ENCODE results near the gene CHST12. TPM values are rescaled to one million over a fixed set of nuclear protein-coding genes. Genes with fewer than 3 reads are reported as not detected.

The CHST12 gene
- total and polyA plus RNA-seq, 3 experiments from 2014 or later = 7.7 to 63.0 (median 8.3) TPM

GRCh38 chr7:2497500-2498336 is 94.3 kb downstream of the CHST12 start:
- DNase-seq = no peak
- Mint-ChIP-seq H3K4me1 (no peaks in the 10 kb centered on the region), H3K27me3 (peaks cover 3 to 10% of the 10 kb centered on the region in 2 donors), H3K9me3 (no peaks in the 10 kb centered on the region), H3K27ac (no peak overlapping the region), H3K36me3 (no peaks in the 10 kb centered on the region), H3K4me3 (no peak overlapping the region)
- peaks cover 4% of the 10 kb centered on the region for H3K27me3 ChIP-seq (ENCODE audit: insufficient read depth, low read length, poor library complexity, severe bottlenecking)
- ChIA-PET CTCF (interaction anchor here (1.0 kb wide), 1 partner anchor 10 kb away, joined by 3 read pairs; no protein-coding TSS in a partner anchor), POLR2A (no interaction called here)
- H3K9me3 ChIP-seq (ENCODE audit: low read length) = no peaks in the 10 kb centered on the region
- H3K4me3 ChIP-seq (ENCODE audit: low read length) = no peak overlapping the region
- H3K4me1 ChIP-seq (ENCODE audit: insufficient read depth, low read length) = no peaks in the 10 kb centered on the region
- H3K27ac ChIP-seq (ENCODE audit: low read depth, low read length) = no peak overlapping the region
- H3K36me3 ChIP-seq (ENCODE audit: insufficient read depth, low read length) = no peaks in the 10 kb centered on the region

Other genes starting within 250 kb of the CHST12 start
- gene MAD1L1, start 170.7 kb upstream of the CHST12 start, total RNA-seq = 10 to 100 TPM; 43.6 to 47.3 TPM
- gene MAD1L1, start 170.7 kb upstream of the CHST12 start, polyA plus RNA-seq = 185 TPM
- 10 to 100 TPM; 51.6 to 54.2 TPM for gene MRM2, start 161.4 kb upstream of the CHST12 start, total RNA-seq
- gene MRM2, start 161.4 kb upstream of the CHST12 start, polyA plus RNA-seq = 35.6 TPM
- 10 to 100 TPM; 83.1 to 89.8 TPM for gene NUDT1, start 161.4 kb upstream of the CHST12 start, total RNA-seq
- gene NUDT1, start 161.4 kb upstream of the CHST12 start, polyA plus RNA-seq = 52.7 TPM
- 10 to 100 TPM; 40.3 to 42.3 TPM for gene SNX8, start 89.2 kb upstream of the CHST12 start, total RNA-seq
- gene SNX8, start 89.2 kb upstream of the CHST12 start, polyA plus RNA-seq = 6.5 TPM
- 100 to 1,000 TPM; 284 to 293 TPM for gene EIF3B, start 48.8 kb upstream of the CHST12 start, total RNA-seq
- 129 TPM for gene EIF3B, start 48.8 kb upstream of the CHST12 start, polyA plus RNA-seq
- not detected for gene GRIFIN, start 72.8 kb downstream of the CHST12 start, total RNA-seq
- gene GRIFIN, start 72.8 kb downstream of the CHST12 start, polyA plus RNA-seq = not detected
- 10 to 100 TPM; 28.0 to 30.8 TPM for gene LFNG, start 116.2 kb downstream of the CHST12 start, total RNA-seq
- gene LFNG, start 116.2 kb downstream of the CHST12 start, polyA plus RNA-seq = 2.0 TPM
- 10 to 100 TPM; 35.0 to 38.8 TPM for gene BRAT1, start 151.9 kb downstream of the CHST12 start, total RNA-seq
- 41.9 TPM for gene BRAT1, start 151.9 kb downstream of the CHST12 start, polyA plus RNA-seq
- 10 to 100 TPM in 1 of 2 experiments, 1 to 10 TPM in 1; 9.6 to 10.4 TPM for gene IQCE, start 155.4 kb downstream of the CHST12 start, total RNA-seq
- gene IQCE, start 155.4 kb downstream of the CHST12 start, polyA plus RNA-seq = 4.1 TPM
- 10 to 100 TPM; 20.2 to 22.2 TPM for gene TTYH3, start 228.4 kb downstream of the CHST12 start, total RNA-seq
- 2.1 TPM for gene TTYH3, start 228.4 kb downstream of the CHST12 start, polyA plus RNA-seq

All from CD8-positive, alpha-beta memory T cell (primary cell).